ENCODE measurements around the gene GPR37L1.
A peak's percentile ranks its signal among the peaks of the same experiment; 100 is the strongest.
"Not testable (repeated sequence)": the region's sequence is repeated elsewhere in the genome, so short reads cannot be mapped to it uniquely, and the experiment has no call there.

The GPR37L1 gene

GRCh38 chr1:202134645-202135172 is 12.0 kb downstream of the GPR37L1 start:
- DNase-seq (ENCODE audit: low spot score), result no peak

DNA sequence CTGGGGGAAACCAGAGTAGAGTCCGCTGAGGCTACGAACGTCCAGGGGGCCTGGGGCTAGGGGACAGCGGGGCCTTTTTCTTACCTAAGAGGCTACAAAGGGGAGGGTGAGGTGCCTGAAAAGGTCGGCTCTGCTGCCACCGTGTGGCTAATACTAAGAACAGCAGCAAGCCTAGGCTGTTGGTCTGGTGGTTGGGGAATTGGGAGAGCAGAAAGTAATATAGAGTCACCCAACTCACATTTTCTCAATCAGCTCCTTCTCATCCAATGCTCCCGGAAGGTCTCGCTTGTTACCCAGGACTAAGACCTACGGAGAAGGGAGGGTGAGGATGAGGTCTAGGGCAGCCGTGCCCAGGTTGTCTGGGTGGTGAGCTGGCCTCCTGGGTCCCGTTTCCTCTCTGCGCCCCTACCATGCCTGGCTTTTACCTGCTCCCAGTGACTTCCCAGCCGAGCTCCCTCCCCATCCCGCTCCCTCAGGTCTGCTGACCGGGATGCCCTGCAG is 12.6 kb downstream of the GPR37L1 start:
- DNase-seq (ENCODE audit: low spot score), result peak; percentile 78

DNA sequence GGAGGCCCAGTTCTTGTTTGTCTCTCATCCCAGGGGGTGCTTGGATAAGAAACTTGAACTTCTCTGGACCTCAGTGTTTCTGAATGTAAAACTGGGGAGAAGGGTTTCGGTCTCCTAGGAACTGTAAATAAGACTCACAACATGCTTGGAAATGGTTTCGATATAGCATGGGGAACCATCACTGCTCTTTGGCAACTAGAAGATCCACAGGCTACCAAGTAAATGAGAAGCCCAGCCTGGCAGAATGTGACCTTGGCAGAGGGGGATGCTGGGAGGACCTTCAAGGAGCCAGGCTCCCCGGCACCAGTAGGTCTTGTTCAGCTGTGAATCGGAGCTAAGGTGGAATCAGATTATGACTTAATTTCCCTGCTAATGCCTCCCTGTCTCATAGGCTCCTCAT is 18.1 kb downstream of the GPR37L1 start:
- DNase-seq (ENCODE audit: low spot score), result no peak

- not testable (repeated sequence) for DNase-seq (ENCODE audit: low spot score)
Measured at GRCh38 chr1:202141468-202141867, 18.8 kb downstream of the GPR37L1 start.

GRCh38 chr1:202143011-202143767 is 20.5 kb downstream of the GPR37L1 start:
- no peak for DNase-seq (ENCODE audit: low spot score)

DNA sequence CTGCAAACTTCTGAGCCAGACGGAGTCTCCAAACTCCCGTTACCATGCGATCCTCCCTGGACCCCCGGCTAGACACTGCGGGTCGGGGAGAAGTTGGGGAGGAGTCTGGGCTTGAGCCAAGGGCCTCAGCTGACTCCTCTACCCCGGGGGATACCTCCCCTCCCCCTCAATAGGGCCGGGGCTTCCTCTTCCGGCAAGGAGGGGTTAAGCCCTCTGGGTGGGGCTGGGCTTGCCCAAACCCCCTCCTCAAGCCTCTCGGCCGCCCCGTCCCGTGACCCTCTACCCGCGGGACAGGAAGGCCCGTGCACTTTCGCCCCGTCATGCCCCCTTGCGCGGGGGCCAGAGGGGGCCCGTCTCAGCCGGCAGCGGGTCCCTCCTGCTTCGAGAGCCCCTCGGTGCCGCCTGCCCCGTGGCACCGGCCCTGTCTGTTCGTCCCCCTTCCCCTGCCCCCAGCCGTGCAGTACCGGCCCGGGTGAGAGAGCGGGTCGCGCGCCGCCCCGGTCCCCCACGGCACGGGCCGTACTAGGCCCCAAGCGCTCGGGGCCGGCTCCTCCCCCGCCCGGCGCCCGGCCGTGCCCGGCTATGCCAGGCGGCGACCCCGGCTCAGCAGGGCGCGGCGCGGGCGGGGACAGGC is 21.2 kb downstream of the GPR37L1 start:
- DNase-seq (ENCODE audit: low spot score), result no peak

GRCh38 chr1:202144402-202145067 is 21.8 kb downstream of the GPR37L1 start, which contains the start of gene ARL8A:
Gene ARL8A (minus strand): TSS chr1:202144737. CDS start chr1:202144572, 165 bp downstream.
- peak; percentile 55 for DNase-seq (ENCODE audit: low spot score)

DNA sequence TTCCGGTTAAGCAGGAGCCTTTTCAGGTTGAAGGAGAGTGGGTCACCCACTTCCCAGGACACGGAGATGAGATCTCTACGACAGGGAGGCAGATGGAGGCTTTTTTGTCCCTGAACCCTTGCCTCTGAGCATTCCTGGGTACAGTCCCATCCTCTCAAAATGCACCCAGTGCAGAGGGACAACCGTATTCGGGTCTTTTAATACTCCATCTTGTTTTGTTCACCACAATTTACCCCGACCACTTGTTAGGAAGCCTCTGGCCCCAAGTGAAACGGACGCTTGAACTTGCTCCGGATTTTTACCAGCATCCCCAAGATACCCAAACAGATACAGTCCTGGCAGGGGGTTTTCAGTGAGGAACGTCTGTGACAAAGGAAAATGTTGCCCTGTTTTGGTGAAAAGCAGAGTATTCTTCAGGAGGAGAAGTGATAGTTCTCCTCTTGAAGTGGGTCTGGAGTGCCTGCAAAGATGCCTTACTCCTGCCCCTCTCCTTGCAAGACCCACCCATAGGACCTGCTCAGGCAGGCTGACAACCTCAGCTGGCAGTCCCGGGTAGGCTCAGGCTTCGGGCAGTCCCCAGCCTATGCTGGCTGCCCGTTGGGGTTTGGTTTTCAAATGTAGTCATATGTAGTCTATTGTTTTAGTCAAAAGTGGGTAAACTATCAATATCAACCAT is 22.5 kb downstream of the GPR37L1 start:
- DNase-seq (ENCODE audit: low spot score), result no peak

GRCh38 chr1:202145744-202146140 is 23.0 kb downstream of the GPR37L1 start:
- not testable (repeated sequence) for DNase-seq (ENCODE audit: low spot score)

DNA sequence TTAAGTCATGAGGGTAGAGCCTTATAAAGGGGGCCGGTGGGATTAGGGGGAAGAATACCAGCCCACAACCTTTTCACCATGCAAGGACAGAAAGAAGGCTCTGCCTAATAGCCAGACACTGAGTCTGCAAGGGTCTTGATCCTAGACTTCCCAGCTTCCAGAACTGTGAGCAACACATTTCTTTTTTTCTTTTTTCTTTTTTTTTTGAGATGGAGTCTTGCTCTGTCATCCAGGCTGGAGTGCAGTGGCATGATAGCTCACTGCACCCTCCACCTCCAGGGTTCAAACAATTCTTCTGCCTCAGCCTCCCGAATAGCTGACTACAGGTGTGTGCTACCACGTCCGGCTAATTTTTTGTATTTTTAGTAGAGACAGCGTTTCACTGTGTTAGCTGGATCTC is 23.6 kb downstream of the GPR37L1 start:
- no peak for DNase-seq (ENCODE audit: low spot score)

GRCh38 chr1:202146993-202147392 is 24.3 kb downstream of the GPR37L1 start:
- DNase-seq (ENCODE audit: low spot score), result no peak

DNA sequence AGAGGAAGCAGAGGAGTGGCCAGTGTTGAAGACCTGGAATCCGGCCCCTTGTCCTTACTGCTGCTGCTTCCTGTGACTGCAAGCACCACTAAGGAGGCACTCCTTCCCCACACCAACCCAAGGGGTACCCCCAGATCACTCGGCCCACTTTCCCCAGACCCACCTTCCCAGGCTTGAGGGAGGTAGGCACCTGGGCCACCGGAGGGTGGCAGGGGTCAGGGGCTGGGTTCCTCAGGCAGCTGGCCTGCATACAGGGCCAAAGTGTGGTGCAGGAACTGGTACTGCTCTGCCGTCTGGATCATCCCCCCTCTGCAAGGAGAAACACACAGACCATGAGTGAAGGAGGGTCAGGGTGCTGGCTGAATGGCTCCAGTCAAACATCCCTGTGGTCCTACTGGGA is 25.7 kb downstream of the GPR37L1 start:
- DNase-seq (ENCODE audit: low spot score), result no peak

DNA sequence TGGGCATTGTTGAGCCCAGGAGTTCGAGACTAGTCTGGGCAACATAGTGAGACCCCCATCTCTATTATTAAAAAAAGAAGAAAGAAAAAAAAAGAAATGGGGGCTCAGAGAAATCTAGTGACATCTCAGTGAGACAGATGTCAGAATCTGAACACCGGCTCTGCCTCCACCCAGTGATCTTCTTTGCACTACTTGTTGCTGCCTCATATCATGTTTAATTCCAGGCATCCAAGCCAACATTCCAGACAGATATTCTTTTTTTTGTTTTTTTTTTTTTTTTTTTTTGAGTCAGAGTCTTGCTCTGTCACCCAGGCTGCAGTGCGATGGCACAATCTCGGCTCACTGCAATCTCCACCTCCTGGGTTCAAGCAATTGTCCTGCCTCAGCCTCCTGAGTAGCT is 26.8 kb downstream of the GPR37L1 start:
- no peak for DNase-seq (ENCODE audit: low spot score)

DNA sequence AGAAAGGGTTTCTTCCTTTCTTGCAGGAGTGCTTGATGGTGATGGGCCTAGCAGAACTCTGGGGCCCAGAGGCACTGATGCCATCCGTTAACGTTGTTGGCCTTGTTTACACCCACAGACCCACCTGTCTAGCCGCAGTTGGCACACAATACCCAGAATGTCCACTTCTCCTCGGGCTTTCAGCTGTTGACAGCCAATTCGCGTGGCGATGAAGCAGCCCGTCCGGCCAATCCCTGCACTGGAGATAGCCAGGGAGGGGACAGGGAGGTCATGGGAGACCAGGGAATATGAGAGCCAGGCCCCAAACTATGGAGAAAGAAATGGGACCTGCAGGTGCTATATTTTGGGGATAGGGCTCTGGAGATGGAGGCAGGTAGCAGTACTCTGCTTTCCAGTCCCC is 27.5 kb downstream of the GPR37L1 start:
- DNase-seq (ENCODE audit: low spot score), result no peak

GRCh38 chr1:202150602-202151001 is 27.9 kb downstream of the GPR37L1 start:
- no peak for DNase-seq (ENCODE audit: low spot score)

DNA sequence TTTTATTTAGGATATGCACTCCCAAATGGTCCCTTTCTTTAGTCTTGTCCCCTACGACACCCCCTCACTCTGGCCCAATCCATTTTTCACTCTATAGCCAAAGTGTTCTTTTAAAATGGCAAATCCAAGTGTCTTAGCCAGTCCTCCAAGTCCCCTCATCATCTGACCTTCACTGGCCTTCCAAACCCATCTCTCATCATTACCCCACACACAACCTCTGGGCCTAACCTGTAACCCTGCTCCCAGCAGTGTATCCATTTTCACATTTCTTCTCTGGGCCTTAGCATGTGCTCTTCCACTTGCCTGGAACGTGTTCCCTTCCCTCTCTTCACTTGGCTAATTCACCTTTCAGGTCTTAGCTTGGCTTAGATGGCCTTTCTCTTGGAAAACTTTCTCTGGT is 28.3 kb downstream of the GPR37L1 start:
- no peak for DNase-seq (ENCODE audit: low spot score)

DNA sequence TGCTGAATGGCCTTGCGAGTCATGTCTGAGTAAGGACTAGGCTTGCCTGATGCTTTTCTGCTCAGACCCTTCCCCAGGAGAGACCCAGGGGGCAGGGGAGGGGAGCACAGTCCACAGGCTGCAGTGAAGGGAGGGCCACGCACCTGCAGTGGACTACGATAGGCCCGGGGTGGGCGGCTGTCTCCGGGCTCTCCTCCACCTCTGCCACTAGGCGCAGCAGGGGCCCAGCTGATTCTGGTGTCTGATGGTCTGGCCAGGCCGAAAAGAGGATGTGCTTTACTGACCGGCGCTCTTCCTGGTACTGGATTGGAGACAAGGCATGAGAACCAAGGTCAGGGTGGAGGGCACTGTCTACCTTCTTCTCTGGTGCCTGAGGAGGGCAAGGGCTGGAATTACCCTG is 29.7 kb downstream of the GPR37L1 start:
- DNase-seq (ENCODE audit: low spot score), result no peak

GRCh38 chr1:202153284-202153683 is 30.6 kb downstream of the GPR37L1 start:
- no peak for DNase-seq (ENCODE audit: low spot score)

GRCh38 chr1:202154148-202154765 is 31.5 kb downstream of the GPR37L1 start:
- DNase-seq (ENCODE audit: low spot score), result no peak

DNA sequence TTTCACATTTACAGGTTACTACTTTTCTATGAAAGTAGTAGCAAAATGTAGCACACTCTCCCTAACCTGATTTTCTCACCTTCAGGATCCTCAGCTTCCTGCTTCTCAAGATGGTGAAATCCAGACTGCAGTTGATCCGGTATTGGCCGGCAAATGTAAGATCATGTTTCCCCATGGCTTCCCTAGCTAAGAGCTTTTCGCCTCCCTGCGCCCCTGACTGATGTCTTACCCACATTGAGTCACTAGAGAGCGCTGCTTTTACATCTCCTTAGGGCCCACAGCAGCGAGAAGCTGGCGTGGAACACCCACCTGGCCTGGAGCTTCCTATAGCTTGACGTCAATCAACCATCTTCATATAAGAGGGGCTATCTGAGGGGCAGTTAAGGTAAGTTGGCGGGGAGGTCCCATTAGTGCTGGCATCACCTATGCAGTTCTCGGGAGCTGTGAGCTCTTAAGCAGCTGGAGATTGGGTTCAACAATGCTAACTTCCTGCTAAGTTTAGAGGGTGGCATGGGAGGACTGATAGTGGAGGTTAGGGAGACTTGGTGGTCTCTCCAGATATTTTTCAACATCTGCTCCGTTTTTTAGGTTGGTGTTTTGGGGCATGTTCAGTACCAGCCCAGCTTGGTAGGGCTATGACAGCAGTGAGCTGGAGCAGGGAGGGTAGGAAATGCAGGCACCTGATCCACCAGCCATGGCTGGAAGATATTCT is 32.2 kb downstream of the GPR37L1 start:
- DNase-seq (ENCODE audit: low spot score), result peak; percentile 35

- peak; percentile 64 for DNase-seq (ENCODE audit: low spot score)
Measured at GRCh38 chr1:202155478-202156021, 32.8 kb downstream of the GPR37L1 start.
